Endothelial cell of umbilical vein (primary cell): ENCODE data around the gene IL17REL. TPM values are rescaled to one million over a fixed set of nuclear protein-coding genes. Genes with fewer than 3 reads are reported as not detected.

Source experiments
- BruUV-seq: library from RNA; stranded (reverse); fragments of 400-500 nt; replicated peaks from 2 replicates; lab custom pipeline; 2021; lab: Mats Ljungman, UMichigan
- CTCF ChIA-PET: fragments of 300-600, 350-600 bp; sonication (Branson Sonifier 250); formaldehyde crosslinking; loops from one replicate; lab custom pipeline; 2021; ENCODE audit warnings: antibody characterized with exemption, inconsistent platforms; lab: Charles Lee
- POLR2A ChIA-PET: fragments of 300-600, 350-600 bp; sonication (Branson Sonifier 250); formaldehyde crosslinking; loops from one replicate; lab custom pipeline; 2021; ENCODE audit warnings: antibody characterized with exemption, inconsistent platforms; lab: Charles Lee
- DNase-seq: peaks from one replicate; pipeline ENCODE4 v3.0.0-alpha.2; 2011; ENCODE audit warnings: low read depth, low spot score
- FAIRE-seq: peaks from 2 replicates; lab custom pipeline; 2011; peaks lifted over from hg19 to GRCh38; lab: Jason Lieb, UNC
- H2AFZ ChIP-seq: 2 replicates; pipeline ENCODE4 v1.6.0; 2012; ENCODE audit warnings: low read depth, low read length, control low read depth, inconsistent platforms
- H3K27ac ChIP-seq: 2 replicates; pipeline ENCODE4 v1.5.1; 2011; ENCODE audit warnings: low read depth, mild to moderate bottlenecking, control low read depth, low read length, moderate library complexity; ENCODE audit not compliant: insufficient read depth
- H3K27me3 ChIP-seq, 2 experiments: 2 replicates each; pipeline versions ENCODE4 v1.6.0 to v1.6.1; 2011; ENCODE audit warnings: low read length in 2 of 2, mixed read lengths in 1 of 2; ENCODE audit not compliant: control insufficient read depth in 2 of 2, insufficient read depth in 2 of 2
- H3K36me3 ChIP-seq, 2 experiments: 2 replicates in 1 of 2; 3 replicates in 1 of 2; pipeline ENCODE4 v1.5.1; 2011; ENCODE audit warnings: low read length in 2 of 2, mild to moderate bottlenecking in 1 of 2, moderate library complexity in 1 of 2; ENCODE audit not compliant: control insufficient read depth in 2 of 2, insufficient read depth in 2 of 2; ENCODE audit errors: extremely low read depth in 1 of 2
- H3K4me1 ChIP-seq: 3 replicates; pipeline ENCODE4 v1.5.1; 2011; ENCODE audit warnings: mild to moderate bottlenecking, low read length; ENCODE audit not compliant: control insufficient read depth, insufficient read depth; ENCODE audit errors: extremely low read depth
- H3K4me2 ChIP-seq: 2 replicates; pipeline ENCODE4 v1.6.1; 2011; ENCODE audit warnings: low read length, control low read depth, mixed read lengths; ENCODE audit not compliant: insufficient read depth
- H3K4me3 ChIP-seq, 3 experiments: fragments of 200-600 bp in 1 of 3; sonication (generic), shearing (Covaris generic) in 1 of 3; replicated peaks in 1 of 3; 2 replicates each; pipeline ENCODE4 v1.5.1; 2011 to 2016; ENCODE audit warnings: control low read depth in 3 of 3, low read length in 3 of 3, mild to moderate bottlenecking in 2 of 3, inconsistent platforms in 1 of 3, low read depth in 1 of 3, moderate library complexity in 1 of 3; ENCODE audit not compliant: insufficient read depth in 1 of 3
- H3K79me2 ChIP-seq: 2 replicates; pipeline ENCODE4 v1.6.0; 2012; ENCODE audit warnings: low read length, inconsistent platforms; ENCODE audit not compliant: control insufficient read depth, insufficient read depth
- H3K9ac ChIP-seq: replicated peaks from 2 replicates; pipeline ENCODE3; 2011; ENCODE audit warnings: low read length, control low read depth; ENCODE audit not compliant: insufficient read depth; ENCODE audit errors: extremely low read depth
- H3K9me1 ChIP-seq: replicated peaks from 3 replicates; pipeline ENCODE4 v1.6.0; 2011; ENCODE audit warnings: mild to moderate bottlenecking, low read length; ENCODE audit not compliant: control insufficient read depth, insufficient read depth; ENCODE audit errors: extremely low read depth
- H3K9me3 ChIP-seq: replicated peaks from 2 replicates; pipeline ENCODE4 v1.5.1; 2012; ENCODE audit warnings: low read length, inconsistent platforms; ENCODE audit not compliant: control insufficient read depth, insufficient read depth
- H4K20me1 ChIP-seq: replicated peaks from 2 replicates; pipeline ENCODE3; 2011; ENCODE audit warnings: mild to moderate bottlenecking, low read length; ENCODE audit not compliant: control insufficient read depth, insufficient read depth; ENCODE audit errors: extremely low read depth
- CTCF ChIP-seq, 2 donors: IDR thresholded peaks; 1 replicate in 1 of 2; 2 replicates in 1 of 2; pipeline ENCODE4 v1.5.1; 2011; ENCODE audit warnings: low read length in 2 of 2, mild to moderate bottlenecking in 2 of 2, moderate library complexity in 2 of 2, control low read depth in 1 of 2, inconsistent platforms in 1 of 2, low read depth in 1 of 2; ENCODE audit not compliant: insufficient read depth in 1 of 2; ENCODE audit errors: extremely low read depth in 1 of 2
- EZH2 ChIP-seq: IDR thresholded peaks from 2 replicates; pipeline ENCODE4 v1.6.1; 2012; ENCODE audit warnings: borderline replicate concordance, low read depth, mild to moderate bottlenecking, moderate library complexity, low read length, inconsistent platforms; ENCODE audit not compliant: severe bottlenecking
- FOS ChIP-seq: IDR thresholded peaks from 2 replicates; pipeline ENCODE4 v1.6.1; 2011; ENCODE audit warnings: mild to moderate bottlenecking, low read length, moderate library complexity, borderline replicate concordance; ENCODE audit not compliant: insufficient read depth
- GATA2 ChIP-seq: IDR thresholded peaks from 2 replicates; pipeline ENCODE4 v1.7.0; 2011; ENCODE audit warnings: low read depth, mild to moderate bottlenecking, moderate library complexity, mixed read lengths, low read length; ENCODE audit not compliant: insufficient read length, insufficient read depth
- JUN ChIP-seq: IDR thresholded peaks from 2 replicates; pipeline ENCODE4 v1.6.1; 2011; ENCODE audit warnings: borderline replicate concordance, low read depth; ENCODE audit not compliant: insufficient read length, insufficient read depth
- MAX ChIP-seq: IDR thresholded peaks from 2 replicates; pipeline ENCODE4 v1.6.1; 2011; ENCODE audit not compliant: insufficient read depth, insufficient read length
- MYC ChIP-seq: IDR thresholded peaks from one replicate; pipeline ENCODE4 v1.6.1; 2011; ENCODE audit warnings: mild to moderate bottlenecking, low read depth, low read length
- POLR2A ChIP-seq: IDR thresholded peaks from 2 replicates; pipeline ENCODE4 v1.6.1; 2012; ENCODE audit warnings: low read depth, mild to moderate bottlenecking, control low read depth, low read length
- POLR2AphosphoS5 ChIP-seq: IDR thresholded peaks from 2 replicates; pipeline ENCODE4 v1.6.1; 2012; ENCODE audit warnings: low read depth, mild to moderate bottlenecking, control low read depth, low read length, moderate library complexity; ENCODE audit not compliant: insufficient read depth
- dilution Hi-C: fragments of 300-500 bp; cut with MboI; formaldehyde crosslinking; loops from one replicate; pipeline ENCODE4 v1.15.0; 2019; ENCODE audit warnings: low sequenced_read_pairs; ENCODE audit not compliant: extremely low pct_ligation_motif_present
- intact Hi-C: fragments of 100-400 bp; cut with micrococcal nuclease; formaldehyde crosslinking; loops from one replicate; pipeline ENCODE4 v1.10.0; 2022
- polyA plus RNA-seq, 4 experiments: library from polyadenylated mRNA; depleted of rRNA in 3 of 4; stranded (reverse) in 3 of 4; unstranded in 1 of 4; fragments of >200 nt; gene quantifications; 2 replicates each; pipeline versions ENCODE4 v1.2.1 to v1.2.3, GENCODE V29; 2011 to 2012; ENCODE audit warnings: missing spikeins in 1 of 4
- total RNA-seq: library from RNA; stranded (reverse); gene quantifications from 2 replicates; pipeline ENCODE4 v1.2.3, GENCODE V29; 2021

Gene IL17REL
- total and polyA plus RNA-seq, 2 donors (not counting 3 experiments of a cell fraction or from before 2014, with no cell fraction given) = 0.06 to 0.15 TPM

GRCh38 chr22:49954354-49954753 is 58.2 kb downstream of the IL17REL start:
- Histone ChIP-seq H3K36me3 (no peaks in the 10 kb centered on the region), H3K9me3 (no peaks in the 10 kb centered on the region), H3K79me2 (no peaks in the 10 kb centered on the region), H3K9ac (no peak overlapping the region), H3K27me3 (no peaks in the 10 kb centered on the region), H3K4me2 (no peak overlapping the region), H3K27ac (no peak overlapping the region), H3K9me1 (no peaks in the 10 kb centered on the region), H2AFZ (no peak overlapping the region), H3K4me3 (no peak overlapping the region), H3K4me1 (peaks cover 14% of the 10 kb centered on the region), H4K20me1 (no peaks in the 10 kb centered on the region)
- no peak for FAIRE-seq
- no peak for TF ChIP-seq MYC
- TF ChIP-seq GATA2 = no peak
- no peak for TF ChIP-seq JUN
- no peak for TF ChIP-seq EZH2
- no peak for TF ChIP-seq CTCF (IDR thresholded peaks at IDR 0.05; ENCODE audit: extremely low read depth in 1 of 2, insufficient read depth in 1 of 2, low read depth in 1 of 2, low read length in 2 of 2)
- no peak for TF ChIP-seq FOS
- TF ChIP-seq MAX = no peak
- no peak for TF ChIP-seq POLR2A
- no peak for TF ChIP-seq POLR2AphosphoS5
- no TSS peak for BruUV-seq
- intact Hi-C loops (no loop called here), dilution Hi-C loops (no loop called here)
- POLR2A ChIA-PET = no interaction called here
- CTCF ChIA-PET = interaction anchor here (2.0 kb wide), 1 partner anchor 29 kb away, joined by 6 read pairs; no protein-coding TSS in a partner anchor
- no peak for DNase-seq
